Cerebellar nuclear complex (tissue), 1 donor: Measurements from ENCODE around the gene SLC6A11.

Experiments used
- DNase-seq, 2 experiments: peaks; one replicate each; lab custom pipeline; 2025; lab: John Stamatoyannopoulos, UW

Gene SLC6A11

GRCh38 chr3:10888518-10889090 is 72.6 kb downstream of the SLC6A11 start:
- no peak for DNase-seq

GRCh38 chr3:10889206-10889960 is 73.4 kb downstream of the SLC6A11 start:
- no peak for DNase-seq

GRCh38 chr3:10890665-10891064 is 74.6 kb downstream of the SLC6A11 start:
- DNase-seq: no peak

- no peak for DNase-seq
These were observed 76.6 kb downstream of the SLC6A11 start for GRCh38 chr3:10892622-10893021.

GRCh38 chr3:10901296-10901945 is 85.4 kb downstream of the SLC6A11 start:
- DNase-seq: no peak

- DNase-seq: no peak
These were observed 91.2 kb downstream of the SLC6A11 start for GRCh38 chr3:10907262-10907661.

GRCh38 chr3:10910367-10910766 is 94.3 kb downstream of the SLC6A11 start:
- no peak for DNase-seq

GRCh38 chr3:10911350-10912002 is 95.4 kb downstream of the SLC6A11 start:
- DNase-seq: no peak

- DNase-seq: no peak
These were observed 96.8 kb downstream of the SLC6A11 start for GRCh38 chr3:10912786-10913185.

- DNase-seq: no peak
These were observed 99.3 kb downstream of the SLC6A11 start for GRCh38 chr3:10915376-10915775.

- DNase-seq: no peak
These were observed 101.1 kb downstream of the SLC6A11 start for GRCh38 chr3:10917176-10917575.

GRCh38 chr3:10918011-10918410 is 102.0 kb downstream of the SLC6A11 start:
- DNase-seq: no peak

- DNase-seq: no peak
These were observed 103.6 kb downstream of the SLC6A11 start for GRCh38 chr3:10919636-10920035.

- no peak for DNase-seq
These were observed 109.6 kb downstream of the SLC6A11 start for GRCh38 chr3:10925436-10926255.

GRCh38 chr3:10926256-10926810 is 110.3 kb downstream of the SLC6A11 start:
- DNase-seq: no peak

GRCh38 chr3:10926811-10927521 is 110.9 kb downstream of the SLC6A11 start:
- no peak for DNase-seq

- no peak for DNase-seq
These were observed 111.5 kb downstream of the SLC6A11 start for GRCh38 chr3:10927551-10927950.

- no peak for DNase-seq
These were observed 112.5 kb downstream of the SLC6A11 start for GRCh38 chr3:10928407-10928960.

GRCh38 chr3:10928961-10929471 is 113.0 kb downstream of the SLC6A11 start:
- no peak for DNase-seq

- DNase-seq: no peak
These were observed 114.1 kb downstream of the SLC6A11 start for GRCh38 chr3:10929978-10930665.
